Psoas muscle (tissue), 8 donors: ENCODE measurements around the gene SPOCD1. TPM values are rescaled to one million over a fixed set of nuclear protein-coding genes. Genes with fewer than 3 reads are reported as not detected.
"Not testable (repeated sequence)": the region's sequence is repeated elsewhere in the genome, so short reads cannot be mapped to it uniquely, and the experiment has no call there.

Experiments used
- ATAC-seq, 4 donors: fragments of 200-7000 bp; cut with Tn5 transposase; one replicate each; pipeline ENCODE4 v1.9.1; 2020; ENCODE audit warnings: moderate library complexity in 3 of 4, mild to moderate bottlenecking in 2 of 4
- DNase-seq, 2 donors: peaks; one replicate each; pipeline ENCODE4 v3.0.0-alpha.2; 2020
- H3K27ac ChIP-seq: fragments of 200-600 bp; one replicate; pipeline ENCODE4 v1.8.0; 2022
- H3K27me3 ChIP-seq, 3 donors: fragments of 200-600 bp in 1 of 3; one replicate each; pipeline versions ENCODE4 v1.6.1 to v1.8.0; 2013 to 2022; ENCODE audit warnings: low read length in 2 of 3, mild to moderate bottlenecking in 2 of 3, moderate library complexity in 1 of 3; ENCODE audit not compliant: insufficient read depth in 3 of 3
- H3K36me3 ChIP-seq, 2 donors: fragments of 200-600 bp in 1 of 2; one replicate each; pipeline versions ENCODE4 v1.6.1 to v1.8.0; 2013 to 2022; ENCODE audit warnings: low read depth in 1 of 2, mild to moderate bottlenecking in 1 of 2, moderate library complexity in 1 of 2; ENCODE audit not compliant: insufficient read depth in 1 of 2
- H3K4me1 ChIP-seq: fragments of 200-600 bp; one replicate; pipeline ENCODE4 v1.8.0; 2022
- H3K4me3 ChIP-seq: fragments of 200-600 bp; one replicate; pipeline ENCODE4 v1.8.0; 2022; ENCODE audit warnings: mild to moderate bottlenecking
- H3K9me3 ChIP-seq: fragments of 200-600 bp; one replicate; pipeline ENCODE4 v1.8.0; 2022
- WGBS, 3 donors: extraction: QIAGEN DNeasy Blood & Tissue Kit; methylation state at CpG; one replicate each; pipeline versions ENCODE4 v1.1.6 to v1.1.7; 2013; 5-methylcytosine and 5-hydroxymethylcytosine counted together
- intact Hi-C, 2 donors: fragments of 100-400 bp; cut with DNase I; formaldehyde crosslinking; loops; one replicate each; pipeline versions ENCODE4 v1.11.0 to v1.14.2; 2022
- polyA plus RNA-seq, 3 donors: library from polyadenylated mRNA; stranded (reverse); fragments of 200-250 nt; gene quantifications; one replicate each; pipeline ENCODE4 v1.2.3, GENCODE V29; 2013
- total RNA-seq, 4 donors: library from RNA; stranded (reverse); fragmentation: NEBNext Ultra II Directional in 2 of 4; extraction: Animal tissue kit (Norgen Biotek cat#: 25700) in 2 of 4; gene quantifications; one replicate each; pipeline versions ENCODE4 v1.2.1 to v1.2.4, GENCODE V29; 2021 to 2023
- TF ChIP-seq, protein P1 (sequence below): fragments of 200-600 bp; IDR thresholded peaks from one replicate; pipeline ENCODE4 v1.8.0; 2022; ENCODE audit warnings: antibody characterized with exemption
- donor health status: healthy with polysubstance abuse.
- donor health status: DM: no; HTN: no; CAD: no; lungs with moderate emphysema.
- donor health status: Bipolar disorder and iron deficiency.
- donor health status: healthy.
- donor health status: DM: yes; HTN: yes; CAD: no.
- donor health status: DM: no; HTN: no; CAD: no.
- donor health status: DM: no; HTN: no; CAD: no.
- donor health status: DM: yes; HTN: yes; CAD: no.

SPOCD1 gene
- total and polyA plus RNA-seq, 7 donors: 0.05 to 2.5 (median 0.15) TPM; not detected in 2

DNA sequence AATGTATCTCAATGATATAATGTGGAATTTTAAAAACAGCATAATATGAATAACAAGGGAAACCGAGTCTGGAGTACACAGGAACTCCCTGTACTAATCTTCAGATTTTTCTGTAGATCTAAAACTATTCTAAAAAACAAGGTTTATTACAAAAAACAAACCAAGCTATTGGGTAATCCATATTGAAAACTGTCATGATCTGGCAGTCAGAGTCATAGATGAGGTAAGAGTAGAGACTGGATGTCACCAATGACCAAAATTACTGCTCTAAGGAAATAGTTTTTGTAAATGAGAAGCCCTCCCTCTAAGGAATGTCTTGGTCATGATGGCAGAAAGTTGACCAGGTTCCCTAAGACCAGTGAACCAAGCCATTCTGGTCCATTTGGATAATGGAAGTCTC lies 2.4 kb upstream of the SPOCD1 start:
- no peaks in the 10 kb centered on the region for H3K27me3 ChIP-seq
- no peak for DNase-seq
- H3K4me3 ChIP-seq: no peak overlapping the region
- H3K27ac ChIP-seq: no peak overlapping the region
- no peaks in the 10 kb centered on the region for H3K9me3 ChIP-seq
- 93 to 100% (median 94%) methylated on average over 1 of the region's 1 CpG for WGBS, 3 donors
- TF ChIP-seq, protein P1, sequence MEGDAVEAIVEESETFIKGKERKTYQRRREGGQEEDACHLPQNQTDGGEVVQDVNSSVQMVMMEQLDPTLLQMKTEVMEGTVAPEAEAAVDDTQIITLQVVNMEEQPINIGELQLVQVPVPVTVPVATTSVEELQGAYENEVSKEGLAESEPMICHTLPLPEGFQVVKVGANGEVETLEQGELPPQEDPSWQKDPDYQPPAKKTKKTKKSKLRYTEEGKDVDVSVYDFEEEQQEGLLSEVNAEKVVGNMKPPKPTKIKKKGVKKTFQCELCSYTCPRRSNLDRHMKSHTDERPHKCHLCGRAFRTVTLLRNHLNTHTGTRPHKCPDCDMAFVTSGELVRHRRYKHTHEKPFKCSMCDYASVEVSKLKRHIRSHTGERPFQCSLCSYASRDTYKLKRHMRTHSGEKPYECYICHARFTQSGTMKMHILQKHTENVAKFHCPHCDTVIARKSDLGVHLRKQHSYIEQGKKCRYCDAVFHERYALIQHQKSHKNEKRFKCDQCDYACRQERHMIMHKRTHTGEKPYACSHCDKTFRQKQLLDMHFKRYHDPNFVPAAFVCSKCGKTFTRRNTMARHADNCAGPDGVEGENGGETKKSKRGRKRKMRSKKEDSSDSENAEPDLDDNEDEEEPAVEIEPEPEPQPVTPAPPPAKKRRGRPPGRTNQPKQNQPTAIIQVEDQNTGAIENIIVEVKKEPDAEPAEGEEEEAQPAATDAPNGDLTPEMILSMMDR: no peak
- ATAC-seq: no peak
- no peaks in the 10 kb centered on the region for H3K4me1 ChIP-seq
- no peaks in the 10 kb centered on the region for H3K36me3 ChIP-seq
- intact Hi-C loops: loop anchor here in 1 of 2 donors (10.0 kb wide), 1 partner anchor 147 kb away; no protein-coding TSS in a partner anchor

DNA sequence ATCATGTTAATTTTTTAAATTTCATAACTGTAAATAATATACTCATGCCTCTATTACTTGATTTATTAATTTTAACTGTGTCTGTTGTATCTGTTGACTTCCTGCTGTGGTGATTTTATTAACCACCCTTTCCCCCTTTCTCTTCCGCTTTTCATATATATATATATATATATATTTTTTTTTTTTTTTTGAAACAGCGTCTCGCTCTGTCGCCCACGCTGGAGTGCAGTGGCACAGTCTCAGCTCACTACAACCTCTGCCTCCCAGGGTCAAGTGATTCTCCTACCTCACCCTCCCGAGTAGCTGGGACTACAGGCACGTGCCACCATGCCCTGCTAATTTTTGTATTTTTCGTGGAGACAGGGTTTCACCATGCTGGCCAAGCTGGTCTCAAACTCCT lies 1.1 kb upstream of the SPOCD1 start:
- not testable (repeated sequence) for H3K36me3 ChIP-seq, ATAC-seq, H3K9me3 ChIP-seq, H3K27ac ChIP-seq, H3K4me3 ChIP-seq, H3K4me1 ChIP-seq, DNase-seq, H3K27me3 ChIP-seq
- 85 to 90% (median 88%) methylated on average over 7 to 8 of the region's 8 CpGs for WGBS, 3 donors
- intact Hi-C loops: loop anchor here in 1 of 2 donors (10.0 kb wide), 1 partner anchor 148 kb away; no protein-coding TSS in a partner anchor

DNA sequence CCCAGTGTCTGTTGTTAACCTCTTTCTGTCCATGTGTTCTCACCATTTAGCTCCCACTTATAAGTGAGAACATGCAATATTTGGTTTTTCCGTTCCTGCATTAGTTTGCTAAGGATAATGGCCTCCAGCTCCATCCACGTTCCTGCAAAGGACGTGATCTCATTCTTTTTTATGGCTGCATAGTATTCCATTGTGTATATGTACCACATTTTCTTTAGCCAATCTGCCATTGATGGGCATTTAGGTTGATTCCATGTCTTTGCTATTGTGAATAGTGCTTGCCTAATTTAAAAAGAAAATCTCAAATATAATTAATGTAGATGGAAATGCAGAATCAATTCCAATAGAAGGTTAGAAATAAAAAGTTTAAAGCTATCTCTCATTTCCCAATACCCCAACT lies 679 bp upstream of the SPOCD1 start:
- intact Hi-C loops: loop anchor here in 1 of 2 donors (10.0 kb wide), 1 partner anchor 148 kb away; no protein-coding TSS in a partner anchor
- not testable (repeated sequence) for H3K9me3 ChIP-seq, H3K4me3 ChIP-seq, ATAC-seq, H3K36me3 ChIP-seq, H3K4me1 ChIP-seq, DNase-seq, H3K27ac ChIP-seq, H3K27me3 ChIP-seq
- WGBS, 3 donors: 94 to 96% (median 96%) methylated on average over 3 of the region's 3 CpGs

DNA sequence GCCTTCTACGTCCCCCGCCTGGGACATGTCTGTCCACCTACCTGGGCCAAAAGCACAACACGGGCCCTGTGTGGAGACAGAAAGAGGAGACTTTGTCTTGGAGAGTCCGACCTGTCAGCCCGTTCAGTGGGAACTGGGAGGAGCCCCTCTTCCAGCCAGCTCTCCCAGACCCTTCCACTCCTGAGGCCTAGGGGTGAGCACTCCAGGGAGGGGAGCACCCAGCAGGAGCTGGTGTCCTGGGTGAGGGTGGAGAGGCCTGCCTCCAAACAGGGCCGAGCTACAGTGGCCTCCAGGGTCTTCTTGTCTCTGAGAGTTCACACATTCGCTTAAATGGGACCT lies 546 bp downstream of the SPOCD1 start:
- Histone ChIP-seq H3K9me3 (no peaks in the 10 kb centered on the region), H3K4me3 (no peak overlapping the region), H3K36me3 (no peaks in the 10 kb centered on the region), H3K4me1 (no peaks in the 10 kb centered on the region), H3K27ac (no peak overlapping the region), H3K27me3 (no peaks in the 10 kb centered on the region)
- no peak for DNase-seq
- no peak for ATAC-seq
- TF ChIP-seq, protein P1: no peak
- intact Hi-C loops: loop anchor here in 1 of 2 donors (10.0 kb wide), 1 partner anchor 150 kb away; no protein-coding TSS in a partner anchor
- 89 to 92% (median 90%) methylated on average over 7 of the region's 7 CpGs for WGBS, 3 donors

DNA sequence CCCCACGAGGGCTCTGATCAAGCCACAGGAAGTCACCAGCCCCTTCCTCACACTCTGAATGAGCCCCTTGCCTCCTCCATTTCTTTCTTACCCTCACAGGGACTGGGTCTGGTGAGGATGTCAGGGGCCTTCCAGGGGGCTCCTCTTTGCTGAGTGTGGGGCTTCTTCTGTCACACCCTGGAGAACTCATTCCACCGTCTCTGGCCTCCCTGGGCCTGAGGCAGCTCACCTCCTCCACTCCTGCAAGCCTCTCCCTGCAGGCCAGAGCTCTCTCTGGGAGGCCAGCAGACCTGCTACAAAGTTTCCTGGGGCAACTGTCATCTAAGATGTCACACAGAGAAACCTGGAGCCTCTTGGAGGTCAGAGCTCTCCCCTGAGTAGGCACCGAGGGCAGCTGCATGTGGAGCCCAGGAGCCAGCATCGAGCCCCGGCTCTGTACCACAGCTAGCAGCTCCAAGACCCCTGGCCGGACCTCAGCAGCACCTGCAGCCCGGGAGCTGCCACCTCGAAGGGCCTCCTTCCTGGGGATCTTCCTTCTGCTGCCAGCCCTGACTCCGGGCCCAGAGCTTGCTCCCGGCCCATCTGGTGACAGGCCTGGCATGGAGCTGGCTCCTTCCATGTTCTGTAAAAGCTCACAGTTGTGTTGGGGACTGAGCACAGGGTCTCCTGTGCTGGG lies 1.1 kb downstream of the SPOCD1 start:
- H3K36me3 ChIP-seq: no peaks in the 10 kb centered on the region
- no peak overlapping the region for H3K4me3 ChIP-seq
- no peak for ATAC-seq
- 77 to 85% (median 79%) methylated on average over 10 of the region's 10 CpGs for WGBS, 3 donors
- no peak overlapping the region for H3K27ac ChIP-seq
- no peaks in the 10 kb centered on the region for H3K27me3 ChIP-seq
- TF ChIP-seq, protein P1: no peak
- H3K4me1 ChIP-seq: no peaks in the 10 kb centered on the region
- intact Hi-C loops: loop anchor here in 1 of 2 donors (10.0 kb wide), 1 partner anchor 150 kb away; no protein-coding TSS in a partner anchor
- no peaks in the 10 kb centered on the region for H3K9me3 ChIP-seq
- DNase-seq: no peak
